Activated CD4-positive, alpha-beta memory T cell treated with anti-CD3 and anti-CD28 coated beads for 36 hours (primary cell): ENCODE measurements around the gene RPL37A. TPM values are rescaled to one million over a fixed set of nuclear protein-coding genes. Genes with fewer than 3 reads are reported as not detected.

Experiments used
- CTCF ChIA-PET: fragments of 350-600 bp; sonication (Branson Sonifier 250); formaldehyde crosslinking; loops from one replicate; lab custom pipeline; 2021; ENCODE audit warnings: antibody characterized with exemption, inconsistent platforms; lab: Charles Lee
- POLR2A ChIA-PET: fragments of 350-600 bp; sonication (Branson Sonifier 250); formaldehyde crosslinking; loops from one replicate; lab custom pipeline; 2021; ENCODE audit warnings: antibody characterized with exemption; lab: Charles Lee
- DNase-seq: peaks from one replicate; pipeline ENCODE4 v3.0.0-alpha.2; 2020
- H3K27ac Mint-ChIP-seq: one replicate; pipeline ENCODE4 v1.8.0; 2021; ENCODE audit warnings: mixed read lengths
- H3K27me3 Mint-ChIP-seq: one replicate; pipeline ENCODE4 v1.8.0; 2021; ENCODE audit warnings: mixed read lengths
- H3K36me3 Mint-ChIP-seq: one replicate; pipeline ENCODE4 v1.8.0; 2021; ENCODE audit warnings: mixed read lengths
- H3K4me1 Mint-ChIP-seq: one replicate; pipeline ENCODE4 v1.8.0; 2021; ENCODE audit warnings: low read depth, mixed read lengths
- H3K4me3 Mint-ChIP-seq: one replicate; pipeline ENCODE4 v1.8.0; 2021; ENCODE audit warnings: mild to moderate bottlenecking, mixed read lengths
- H3K9me3 Mint-ChIP-seq: one replicate; pipeline ENCODE4 v1.8.0; 2021; ENCODE audit warnings: mixed read lengths
- intact Hi-C: fragments of 100-400 bp; cut with micrococcal nuclease; formaldehyde crosslinking; loops from one replicate; pipeline ENCODE4 v1.15.1; 2023
- total RNA-seq, 2 experiments: library from RNA; stranded (reverse); gene quantifications; one replicate each; pipeline ENCODE4 v1.2.3, GENCODE V29; 2021

RPL37A gene
- total RNA-seq, 2 experiments from 2014 or later, result 4,165 to 4,237 TPM

GRCh38 chr2:216539791-216540241 lies 41.2 kb downstream of the RPL37A start:
- intact Hi-C loops, result no loop called here
- POLR2A ChIA-PET, result no interaction called here
- Mint-ChIP-seq H3K4me3 (no peak overlapping the region), H3K27me3 (peaks cover 4% of the 10 kb centered on the region), H3K27ac (no peak overlapping the region), H3K9me3 (no peaks in the 10 kb centered on the region), H3K4me1 (peaks cover 5% of the 10 kb centered on the region), H3K36me3 (no peaks in the 10 kb centered on the region)
- CTCF ChIA-PET, result interaction anchor here (0.7 kb wide), 1 partner anchor 127 kb away, joined by 3 read pairs; no protein-coding TSS in a partner anchor
- no peak for DNase-seq

DNA sequence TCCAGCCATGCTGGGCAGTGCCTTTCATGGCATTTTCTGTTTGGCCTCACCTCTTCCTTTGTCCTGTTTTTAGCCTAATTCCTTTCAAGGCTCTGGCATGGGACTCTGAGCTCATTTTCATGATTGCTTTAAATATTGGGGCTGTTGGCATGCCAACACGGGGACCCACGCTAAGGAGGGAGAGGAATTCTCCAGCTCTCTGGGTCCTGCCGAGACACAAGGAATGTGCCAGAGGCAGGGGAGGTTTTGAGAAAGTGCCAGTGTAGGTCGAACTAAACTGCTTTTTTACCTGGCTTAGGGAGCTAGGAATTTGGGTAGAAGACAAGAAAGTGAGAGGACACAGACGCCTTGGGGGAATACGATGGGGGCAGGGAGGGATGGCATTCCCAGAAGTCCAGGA lies 42.3 kb downstream of the RPL37A start:
- Mint-ChIP-seq H3K4me1 (no peaks in the 10 kb centered on the region), H3K27ac (no peak overlapping the region), H3K36me3 (no peaks in the 10 kb centered on the region), H3K27me3 (peaks cover 4% of the 10 kb centered on the region), H3K9me3 (no peaks in the 10 kb centered on the region), H3K4me3 (no peak overlapping the region)
- no peak for DNase-seq
- ChIA-PET CTCF (no interaction called here), POLR2A (no interaction called here)
- intact Hi-C loops, result no loop called here

DNA sequence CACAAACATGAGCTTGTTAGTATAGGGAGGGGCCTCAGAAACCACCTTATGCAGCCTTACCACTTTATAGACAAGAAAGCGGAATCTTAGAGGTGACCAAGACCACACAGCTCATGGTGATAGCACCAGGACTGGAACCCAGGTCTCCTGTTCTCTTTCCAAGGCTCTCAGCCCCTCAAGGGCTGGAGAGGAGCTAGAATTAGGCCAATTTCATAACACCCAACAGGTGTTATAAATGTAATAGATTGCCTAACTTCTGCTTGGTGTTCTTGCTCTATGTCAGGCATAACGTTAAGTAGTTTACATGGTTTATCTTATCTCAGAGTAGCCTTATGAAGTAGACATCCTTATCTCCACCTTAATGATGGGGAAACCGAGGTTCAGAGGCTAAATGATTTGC lies 42.9 kb downstream of the RPL37A start:
- POLR2A ChIA-PET, result no interaction called here

DNA sequence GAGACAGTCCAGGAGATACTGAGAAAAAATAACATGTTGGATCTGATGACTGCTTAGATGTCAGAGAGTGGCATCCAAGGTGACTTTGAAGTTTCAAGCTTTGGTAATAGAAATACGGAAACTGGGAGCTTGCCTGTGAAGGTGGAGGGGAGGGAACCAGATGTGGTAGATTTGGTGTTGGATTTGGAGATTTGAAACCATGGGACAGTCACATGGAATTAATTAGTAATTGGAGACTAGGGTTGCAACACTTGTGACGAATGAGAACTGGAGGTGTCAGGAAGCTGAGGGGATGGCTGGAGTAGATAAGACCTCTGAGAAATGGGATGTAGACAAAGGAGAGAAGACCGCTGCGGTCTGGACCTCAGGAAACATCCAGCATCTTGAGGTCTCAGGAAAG lies 46.7 kb downstream of the RPL37A start:
- H3K4me3 Mint-ChIP-seq, result no peak overlapping the region
- peaks cover 4% of the 10 kb centered on the region for H3K27me3 Mint-ChIP-seq
- H3K4me1 Mint-ChIP-seq, result no peaks in the 10 kb centered on the region
- no peaks in the 10 kb centered on the region for H3K9me3 Mint-ChIP-seq
- H3K27ac Mint-ChIP-seq, result no peak overlapping the region
- CTCF ChIA-PET, result no interaction called here
- DNase-seq, result no peak
- POLR2A ChIA-PET, result no interaction called here
- no peaks in the 10 kb centered on the region for H3K36me3 Mint-ChIP-seq
- intact Hi-C loops, result no loop called here

More for the DNA sequence above, 42.9 kb downstream of the RPL37A start:
- no peak for DNase-seq
- H3K27ac Mint-ChIP-seq, result no peak overlapping the region
- CTCF ChIA-PET, result no interaction called here
- no peak overlapping the region for H3K4me3 Mint-ChIP-seq
- intact Hi-C loops, result no loop called here
- no peaks in the 10 kb centered on the region for H3K9me3 Mint-ChIP-seq
- H3K27me3 Mint-ChIP-seq, result peaks cover 4% of the 10 kb centered on the region
- no peaks in the 10 kb centered on the region for H3K4me1 Mint-ChIP-seq
- no peaks in the 10 kb centered on the region for H3K36me3 Mint-ChIP-seq

DNA sequence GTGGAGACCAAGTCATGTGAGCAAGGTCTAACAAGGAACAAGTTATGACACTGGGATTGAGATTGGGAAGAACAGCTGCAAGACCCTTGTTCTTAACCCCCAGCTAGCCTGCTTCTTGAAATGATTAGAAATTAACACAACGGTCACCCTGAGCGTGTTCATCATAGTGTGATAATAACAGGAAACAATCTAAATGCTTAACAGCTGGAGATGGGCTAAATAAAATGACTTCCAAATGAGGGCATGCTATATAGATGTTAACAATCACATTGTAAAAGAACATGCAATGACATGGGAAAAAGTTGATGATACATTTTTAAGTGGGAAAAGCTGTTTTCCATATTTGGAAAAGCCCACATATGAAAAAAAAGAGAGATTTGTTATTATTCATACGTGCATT lies 47.6 kb downstream of the RPL37A start:
- CTCF ChIA-PET, result no interaction called here
- Mint-ChIP-seq H3K27ac (no peak overlapping the region), H3K27me3 (peaks cover under 1% of the 10 kb centered on the region), H3K36me3 (no peaks in the 10 kb centered on the region), H3K4me3 (no peak overlapping the region), H3K9me3 (no peaks in the 10 kb centered on the region), H3K4me1 (no peaks in the 10 kb centered on the region)
- DNase-seq, result no peak
- intact Hi-C loops, result no loop called here
- POLR2A ChIA-PET, result no interaction called here

GRCh38 chr2:216546641-216547403 lies 48.2 kb downstream of the RPL37A start:
- ChIA-PET CTCF (no interaction called here), POLR2A (no interaction called here)
- intact Hi-C loops, result no loop called here
- Mint-ChIP-seq H3K36me3 (no peaks in the 10 kb centered on the region), H3K27me3 (no peaks in the 10 kb centered on the region), H3K9me3 (no peaks in the 10 kb centered on the region), H3K4me3 (no peak overlapping the region), H3K27ac (no peak overlapping the region), H3K4me1 (no peaks in the 10 kb centered on the region)
- no peak for DNase-seq

GRCh38 chr2:216548901-216549331 lies 50.3 kb downstream of the RPL37A start:
- Mint-ChIP-seq H3K9me3 (no peaks in the 10 kb centered on the region), H3K4me1 (no peaks in the 10 kb centered on the region), H3K27me3 (no peaks in the 10 kb centered on the region), H3K27ac (no peak overlapping the region), H3K4me3 (no peak overlapping the region), H3K36me3 (no peaks in the 10 kb centered on the region)
- no peak for DNase-seq
- ChIA-PET CTCF (no interaction called here), POLR2A (no interaction called here)
- intact Hi-C loops, result no loop called here

DNA sequence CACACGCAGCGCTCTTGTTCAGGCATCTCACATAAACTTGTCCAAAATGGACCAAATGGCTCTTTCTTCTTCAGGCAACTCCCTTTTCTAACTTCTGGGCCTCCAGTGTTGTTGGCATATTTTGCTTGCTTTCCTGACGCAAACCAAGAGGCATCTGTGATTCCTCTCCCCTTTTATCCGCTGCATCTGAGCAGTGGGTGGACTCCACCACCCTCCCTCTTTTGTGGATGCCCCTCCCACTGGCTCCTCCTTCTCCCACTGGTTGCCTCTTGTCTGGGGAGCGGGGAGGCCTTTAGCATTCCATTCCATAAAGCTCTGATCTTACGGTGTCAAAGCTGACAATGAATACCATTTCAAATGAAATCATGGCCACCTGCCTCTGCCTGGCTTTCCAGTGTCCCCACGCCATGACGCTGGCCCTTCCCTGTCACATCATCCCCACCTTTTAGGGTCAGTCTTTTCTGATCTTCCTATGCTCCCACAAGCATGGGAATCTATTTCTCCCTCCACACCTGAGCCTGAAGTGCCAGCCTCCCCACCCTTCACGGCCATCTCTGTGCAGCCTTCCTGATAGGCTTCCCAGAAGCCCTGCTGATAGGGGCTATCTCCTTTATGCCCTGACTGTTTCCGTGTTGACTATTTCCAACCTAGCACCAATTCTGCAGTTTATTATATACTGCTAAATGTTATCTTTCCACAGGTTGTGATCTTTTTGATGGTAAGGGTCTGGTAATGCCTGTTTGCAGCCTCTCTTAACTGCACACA lies 51.5 kb downstream of the RPL37A start:
- H3K36me3 Mint-ChIP-seq, result no peaks in the 10 kb centered on the region
- ChIA-PET CTCF (no interaction called here), POLR2A (no interaction called here)
- DNase-seq, result no peak
- H3K9me3 Mint-ChIP-seq, result no peaks in the 10 kb centered on the region
- no peaks in the 10 kb centered on the region for H3K27me3 Mint-ChIP-seq
- intact Hi-C loops, result no loop called here
- H3K4me3 Mint-ChIP-seq, result no peak overlapping the region
- no peaks in the 10 kb centered on the region for H3K4me1 Mint-ChIP-seq
- H3K27ac Mint-ChIP-seq, result no peak overlapping the region

DNA sequence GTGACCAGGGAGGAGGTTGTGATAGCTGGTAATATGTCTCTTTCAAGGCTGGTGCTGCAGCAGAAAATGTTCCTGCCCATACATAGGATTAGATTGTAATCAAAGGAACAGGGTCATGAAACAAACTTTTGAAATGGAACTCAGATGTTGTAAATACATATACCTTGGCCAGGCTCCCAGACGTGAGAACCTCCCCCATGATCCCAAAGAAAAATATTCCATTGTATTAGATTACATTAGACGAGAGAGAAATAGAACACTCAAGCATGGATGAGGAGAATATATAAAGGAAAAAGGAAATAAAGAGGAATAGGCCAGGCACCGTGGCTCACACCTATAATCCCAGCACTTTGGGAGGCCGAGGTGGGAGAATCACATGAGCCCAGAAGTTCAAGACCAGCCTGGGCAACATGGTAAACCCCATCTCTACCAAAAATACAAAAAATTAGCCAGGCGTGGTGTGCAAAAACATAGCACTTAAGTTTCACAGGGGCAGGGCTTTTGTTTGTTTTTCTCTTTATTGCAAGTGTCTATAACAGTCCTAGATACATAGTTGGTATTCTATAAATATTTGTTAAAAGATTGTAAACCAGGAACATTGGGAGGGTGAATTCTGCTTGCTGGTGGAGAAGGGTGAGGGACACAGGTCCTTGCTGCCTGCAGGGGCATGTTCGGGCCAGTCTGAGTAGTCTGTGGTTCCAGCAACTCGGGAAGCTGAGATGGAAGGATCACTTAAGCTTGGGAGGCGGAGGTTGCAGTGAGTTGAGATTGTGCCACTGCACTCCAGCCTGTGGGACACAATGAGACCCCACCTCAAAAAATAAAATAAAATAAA lies 52.8 kb downstream of the RPL37A start:
- Mint-ChIP-seq H3K9me3 (no peaks in the 10 kb centered on the region), H3K27me3 (no peaks in the 10 kb centered on the region), H3K36me3 (no peaks in the 10 kb centered on the region), H3K27ac (no peak overlapping the region), H3K4me3 (no peak overlapping the region), H3K4me1 (no peaks in the 10 kb centered on the region)
- CTCF ChIA-PET, result no interaction called here
- POLR2A ChIA-PET, result no interaction called here
- no peak for DNase-seq
- intact Hi-C loops, result no loop called here

DNA sequence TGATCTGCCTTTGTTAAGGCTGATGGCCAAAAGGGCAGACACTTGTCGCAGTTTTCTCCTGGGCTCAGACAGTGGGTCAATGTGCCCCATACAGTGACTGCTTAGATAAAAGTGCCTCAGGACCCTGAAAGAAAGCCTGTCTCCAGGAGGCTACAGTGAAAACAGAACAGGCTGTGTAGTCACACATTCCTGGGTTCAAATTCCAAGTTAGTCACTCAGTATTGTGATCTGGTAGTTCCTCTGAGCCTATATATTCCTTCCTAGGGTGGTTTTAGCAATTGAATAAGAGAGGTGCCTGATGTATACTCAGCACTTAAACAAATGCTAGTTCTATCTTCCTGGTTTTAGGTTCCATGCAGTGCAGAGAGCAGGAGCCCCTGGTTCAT lies 54.4 kb downstream of the RPL37A start:
- intact Hi-C loops, result no loop called here
- ChIA-PET CTCF (no interaction called here), POLR2A (no interaction called here)

More for the DNA sequence above, 54.4 kb downstream of the RPL37A start:
- DNase-seq, result no peak
- Mint-ChIP-seq H3K4me1 (no peaks in the 10 kb centered on the region), H3K36me3 (no peaks in the 10 kb centered on the region), H3K9me3 (no peaks in the 10 kb centered on the region), H3K27me3 (no peaks in the 10 kb centered on the region), H3K4me3 (no peak overlapping the region), H3K27ac (no peak overlapping the region)
